Stomach (tissue), 4 donors: ENCODE data around the gene ACSF3.

Experiments used
- EP300 ChIP-seq: sonication (generic); formaldehyde crosslinking; IDR thresholded peaks from one replicate; pipeline ENCODE4 v1.6.1; 2017; ENCODE audit warnings: antibody characterized with exemption
- POLR2A ChIP-seq, 4 donors: fragments of 450-650 bp; IDR thresholded peaks; one replicate each; pipeline ENCODE4 v1.6.1; 2016; ENCODE audit warnings: antibody characterized with exemption in 4 of 4, control low read depth in 2 of 4, mild to moderate bottlenecking in 1 of 4, moderate library complexity in 1 of 4
- POLR2AphosphoS5 ChIP-seq, 3 donors: sonication (generic); formaldehyde crosslinking; IDR thresholded peaks; one replicate each; pipeline ENCODE4 v1.6.1; 2016; ENCODE audit warnings: antibody characterized with exemption in 3 of 3
- TF ChIP-seq, protein P1 (sequence below), 7 experiments: fragments of 450-650 bp in 4 of 7; fragments of 200-600 bp in 3 of 7; sonication (generic) in 3 of 7; IDR thresholded peaks; one replicate each; pipeline ENCODE4 v1.5.1; 2016 to 2019; ENCODE audit warnings: antibody characterized with exemption in 7 of 7, control low read depth in 2 of 7, mild to moderate bottlenecking in 1 of 7

DNA sequence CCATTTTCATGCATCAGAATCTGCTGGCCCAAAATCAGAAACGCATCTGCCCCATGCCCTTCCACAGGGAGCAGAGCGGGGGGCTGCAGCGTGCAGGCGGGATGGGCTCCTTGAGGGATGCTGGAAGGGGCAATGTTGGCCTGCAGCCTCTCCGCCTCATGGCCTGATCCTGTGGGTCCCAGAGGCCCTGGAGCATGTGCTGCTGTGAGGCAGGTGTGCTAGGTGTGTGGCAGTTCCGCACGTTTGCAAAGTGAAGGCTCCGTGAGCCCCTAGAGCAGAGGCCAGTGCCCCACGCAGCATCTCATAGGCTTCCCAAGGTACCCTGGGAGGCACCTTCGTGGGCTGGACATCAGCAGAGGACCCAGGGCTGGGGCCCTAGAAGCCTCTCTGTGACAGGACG, 41.5 kb downstream of the ACSF3 start:
- TF ChIP-seq POLR2AphosphoS5 (IDR thresholded peaks at IDR 0.05) (no peak), EP300 (no peak), POLR2A (IDR thresholded peaks at IDR 0.05) (no peak)
- TF ChIP-seq, protein P1, sequence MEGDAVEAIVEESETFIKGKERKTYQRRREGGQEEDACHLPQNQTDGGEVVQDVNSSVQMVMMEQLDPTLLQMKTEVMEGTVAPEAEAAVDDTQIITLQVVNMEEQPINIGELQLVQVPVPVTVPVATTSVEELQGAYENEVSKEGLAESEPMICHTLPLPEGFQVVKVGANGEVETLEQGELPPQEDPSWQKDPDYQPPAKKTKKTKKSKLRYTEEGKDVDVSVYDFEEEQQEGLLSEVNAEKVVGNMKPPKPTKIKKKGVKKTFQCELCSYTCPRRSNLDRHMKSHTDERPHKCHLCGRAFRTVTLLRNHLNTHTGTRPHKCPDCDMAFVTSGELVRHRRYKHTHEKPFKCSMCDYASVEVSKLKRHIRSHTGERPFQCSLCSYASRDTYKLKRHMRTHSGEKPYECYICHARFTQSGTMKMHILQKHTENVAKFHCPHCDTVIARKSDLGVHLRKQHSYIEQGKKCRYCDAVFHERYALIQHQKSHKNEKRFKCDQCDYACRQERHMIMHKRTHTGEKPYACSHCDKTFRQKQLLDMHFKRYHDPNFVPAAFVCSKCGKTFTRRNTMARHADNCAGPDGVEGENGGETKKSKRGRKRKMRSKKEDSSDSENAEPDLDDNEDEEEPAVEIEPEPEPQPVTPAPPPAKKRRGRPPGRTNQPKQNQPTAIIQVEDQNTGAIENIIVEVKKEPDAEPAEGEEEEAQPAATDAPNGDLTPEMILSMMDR (IDR thresholded peaks at IDR 0.05), result no peak
